Vagina (tissue), 2 donors: ENCODE measurements around the gene SEC14L5. TPM values are rescaled to one million over a fixed set of nuclear protein-coding genes. Genes with fewer than 3 reads are reported as not detected.

Experiments
- DNase-seq, 2 donors: peaks; one replicate each; pipeline ENCODE4 v3.0.0-alpha.2; 2017; ENCODE audit errors: extremely low spot score in 2 of 2
- H3K27ac ChIP-seq: fragments of 200-600 bp; sonication (generic); one replicate; pipeline ENCODE4 v1.5.1; 2019
- H3K27me3 ChIP-seq: fragments of 200-600 bp; sonication (generic); one replicate; pipeline ENCODE4 v1.5.1; 2019
- H3K36me3 ChIP-seq, 2 donors: fragments of 200-600 bp; sonication (generic); one replicate each; pipeline ENCODE4 v1.5.1; 2017 to 2019
- H3K4me1 ChIP-seq: fragments of 200-600 bp; sonication (generic); one replicate; pipeline ENCODE4 v1.5.1; 2019
- H3K4me3 ChIP-seq, 2 donors: fragments of 200-600 bp; sonication (generic); 1 replicate in 1 of 2; 2 replicates in 1 of 2; pipeline ENCODE4 v1.5.1; 2016 to 2019
- H3K9me3 ChIP-seq: fragments of 200-600 bp; sonication (generic); one replicate; pipeline ENCODE4 v1.5.1; 2019
- CTCF ChIP-seq, 3 experiments: fragments of 450-650 bp in 2 of 3; fragments of 200-600 bp in 1 of 3; sonication (generic) in 1 of 3; IDR thresholded peaks; one replicate each; pipeline ENCODE4 v1.5.1; 2017 to 2019; ENCODE audit warnings: antibody characterized with exemption in 3 of 3, mild to moderate bottlenecking in 2 of 3, moderate library complexity in 2 of 3
- POLR2A ChIP-seq, 2 donors: fragments of 450-650 bp; IDR thresholded peaks; one replicate each; pipeline ENCODE4 v1.6.1; 2017; ENCODE audit warnings: antibody characterized with exemption in 2 of 2, mild to moderate bottlenecking in 2 of 2, moderate library complexity in 2 of 2
- POLR2AphosphoS5 ChIP-seq, 2 donors: sonication (generic); formaldehyde crosslinking; IDR thresholded peaks; one replicate each; pipeline ENCODE4 v1.9.0; 2017; ENCODE audit warnings: antibody characterized with exemption in 2 of 2, mild to moderate bottlenecking in 2 of 2, low read depth in 1 of 2; ENCODE audit not compliant: insufficient read depth in 1 of 2
- intact Hi-C: fragments of 100-400 bp; cut with DNase I; formaldehyde crosslinking; loops from one replicate; pipeline ENCODE4 v1.15.1; 2023
- total RNA-seq: library from RNA; depleted of rRNA; stranded (reverse); fragments of >200 nt; gene quantifications from one replicate; pipeline ENCODE4 v1.2.3, GENCODE V29; 2016

The SEC14L5 gene
- total RNA-seq, 1 donor from 2014 or later: 0.49 TPM

DNA sequence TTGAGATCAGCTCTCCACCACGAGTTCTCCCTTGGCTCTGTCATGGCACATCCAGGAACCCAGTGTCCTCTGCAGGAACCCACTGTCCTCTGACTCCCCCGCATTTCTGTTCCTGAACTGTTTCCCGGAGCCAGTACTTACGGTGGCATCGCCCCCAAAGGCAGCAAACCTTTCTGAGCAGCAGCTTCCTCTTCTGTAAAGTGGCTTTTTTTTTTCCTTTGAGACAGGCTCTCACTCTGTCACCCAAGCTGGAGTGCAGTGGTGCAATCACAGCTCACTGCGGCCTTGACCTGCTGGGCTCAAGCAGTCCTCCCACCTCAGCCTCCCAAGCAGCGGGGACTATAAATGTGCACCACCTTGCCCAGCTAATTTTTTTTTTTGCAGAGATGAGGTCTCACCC, 43.4 kb downstream of the SEC14L5 start:
- Histone ChIP-seq H3K27ac (no peak overlapping the region), H3K36me3 (no peaks in the 10 kb centered on the region), H3K4me1 (no peaks in the 10 kb centered on the region), H3K9me3 (no peaks in the 10 kb centered on the region), H3K4me3 (no peak overlapping the region), H3K27me3 (no peaks in the 10 kb centered on the region)
- intact Hi-C loops: no loop called here
- DNase-seq: no peak
- TF ChIP-seq POLR2A (IDR thresholded peaks at IDR 0.05) (no peak), CTCF (IDR thresholded peaks at IDR 0.05) (no peak)

GRCh38 chr16:5001986-5002385, 43.9 kb downstream of the SEC14L5 start:
- no peaks in the 10 kb centered on the region for H3K9me3 ChIP-seq
- no peaks in the 10 kb centered on the region for H3K27me3 ChIP-seq
- H3K36me3 ChIP-seq: no peaks in the 10 kb centered on the region
- H3K27ac ChIP-seq: no peak overlapping the region
- no peak for TF ChIP-seq POLR2AphosphoS5 (IDR thresholded peaks at IDR 0.05; ENCODE audit: insufficient read depth in 1 of 2, low read depth in 1 of 2)
- no peak for TF ChIP-seq CTCF (IDR thresholded peaks at IDR 0.05)
- no peak for TF ChIP-seq POLR2A (IDR thresholded peaks at IDR 0.05)
- intact Hi-C loops: no loop called here
- no peak overlapping the region for H3K4me3 ChIP-seq
- no peak for DNase-seq
- H3K4me1 ChIP-seq: no peaks in the 10 kb centered on the region

DNA sequence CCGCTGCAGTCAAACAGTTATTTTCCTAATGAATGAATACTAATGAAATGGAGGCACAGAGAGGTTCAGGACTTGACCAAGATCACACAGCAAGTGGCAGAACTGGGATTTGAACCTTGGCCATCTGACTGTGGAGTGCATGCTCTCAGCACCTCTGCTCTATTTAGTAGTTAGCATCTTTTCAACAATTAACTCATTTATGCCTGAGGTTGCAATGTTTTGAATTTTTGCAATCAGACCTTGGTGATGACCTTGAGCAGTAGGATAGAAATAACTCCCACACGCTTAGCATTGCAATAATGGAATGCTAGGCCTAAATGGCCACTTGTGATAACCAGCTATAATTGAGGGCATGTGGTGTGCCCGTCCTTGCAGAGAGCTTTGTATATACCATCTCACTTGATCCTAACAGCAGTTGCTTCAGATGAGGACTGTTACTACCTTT, 44.6 kb downstream of the SEC14L5 start:
- intact Hi-C loops: no loop called here
- Histone ChIP-seq H3K27me3 (no peaks in the 10 kb centered on the region), H3K27ac (no peak overlapping the region), H3K4me3 (no peak overlapping the region), H3K36me3 (no peaks in the 10 kb centered on the region), H3K9me3 (no peaks in the 10 kb centered on the region), H3K4me1 (no peaks in the 10 kb centered on the region)
- TF ChIP-seq POLR2AphosphoS5 (IDR thresholded peaks at IDR 0.05; ENCODE audit: insufficient read depth in 1 of 2, low read depth in 1 of 2) (no peak), CTCF (IDR thresholded peaks at IDR 0.05) (no peak), POLR2A (IDR thresholded peaks at IDR 0.05) (no peak)
- DNase-seq: no peak

DNA sequence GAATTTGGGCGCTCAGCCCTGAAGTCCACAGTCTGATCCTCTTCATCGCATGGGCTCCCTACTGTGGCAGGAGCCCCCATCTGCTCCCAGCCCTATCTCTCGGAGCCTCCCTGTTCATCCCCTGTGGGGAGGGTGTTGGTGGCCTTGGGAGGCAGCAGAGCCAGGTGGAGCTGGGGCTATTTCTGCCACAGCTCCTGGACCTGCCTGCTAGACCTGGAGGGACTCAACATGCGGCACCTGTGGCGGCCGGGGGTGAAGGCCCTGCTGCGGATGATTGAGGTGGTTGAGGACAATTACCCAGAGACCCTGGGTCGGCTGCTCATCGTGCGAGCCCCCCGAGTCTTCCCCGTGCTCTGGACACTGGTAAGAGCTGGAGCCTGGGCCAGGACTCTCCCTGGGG, 45.1 kb downstream of the SEC14L5 start:
- no peak overlapping the region for H3K27ac ChIP-seq
- no peaks in the 10 kb centered on the region for H3K27me3 ChIP-seq
- TF ChIP-seq POLR2A (IDR thresholded peaks at IDR 0.05): no peak
- no peak for TF ChIP-seq POLR2AphosphoS5 (IDR thresholded peaks at IDR 0.05; ENCODE audit: insufficient read depth in 1 of 2, low read depth in 1 of 2)
- no peak for TF ChIP-seq CTCF (IDR thresholded peaks at IDR 0.05)
- H3K4me1 ChIP-seq: no peaks in the 10 kb centered on the region
- H3K4me3 ChIP-seq: no peak overlapping the region
- no peak for DNase-seq
- intact Hi-C loops: no loop called here
- no peaks in the 10 kb centered on the region for H3K9me3 ChIP-seq
- H3K36me3 ChIP-seq: no peaks in the 10 kb centered on the region

GRCh38 chr16:5003828-5004227, 45.7 kb downstream of the SEC14L5 start:
- Histone ChIP-seq H3K36me3 (no peaks in the 10 kb centered on the region), H3K4me1 (no peaks in the 10 kb centered on the region), H3K9me3 (no peaks in the 10 kb centered on the region), H3K27ac (no peak overlapping the region), H3K27me3 (no peaks in the 10 kb centered on the region), H3K4me3 (no peak overlapping the region)
- no peak for TF ChIP-seq POLR2AphosphoS5 (IDR thresholded peaks at IDR 0.05; ENCODE audit: insufficient read depth in 1 of 2, low read depth in 1 of 2)
- TF ChIP-seq CTCF (IDR thresholded peaks at IDR 0.05): no peak
- no peak for TF ChIP-seq POLR2A (IDR thresholded peaks at IDR 0.05)
- intact Hi-C loops: no loop called here
- DNase-seq: no peak
